HepG2 (cell line): Measurements from ENCODE around the gene ARSB. TPM values are rescaled to one million over a fixed set of nuclear protein-coding genes. Genes with fewer than 3 reads are reported as not detected.
A peak's percentile ranks its signal among the peaks of the same experiment; 100 is the strongest.

Experiments used
- AHR ChIP-seq: IDR thresholded peaks from 2 replicates; pipeline ENCODE4 v1.6.1; 2018; ENCODE audit warnings: missing genetic modification reagents, missing compliant biosample characterization
- ASH2L ChIP-seq: fragments of 300-600, 200-600 bp; sonication (generic); IDR thresholded peaks from 2 replicates; pipeline ENCODE4 v1.7.0; 2017; ENCODE audit warnings: low read depth, mild to moderate bottlenecking, moderate library complexity, mixed read lengths, low read length; ENCODE audit not compliant: insufficient read length
- CHD4 ChIP-seq: fragments of 200-600 bp; sonication (generic); IDR thresholded peaks from 2 replicates; pipeline ENCODE4 v1.7.0; 2017; ENCODE audit warnings: mild to moderate bottlenecking, low read length, borderline replicate concordance
- ELF4 ChIP-seq: sonication (generic); formaldehyde crosslinking; IDR thresholded peaks from 2 replicates; pipeline ENCODE4 v1.5.0; 2020; ENCODE audit warnings: missing genetic modification reagents, mild to moderate bottlenecking, moderate library complexity, borderline replicate concordance
- ETV5 ChIP-seq: IDR thresholded peaks from 2 replicates; pipeline ENCODE4 v1.6.1; 2018; ENCODE audit warnings: missing biosample characterization, missing genetic modification reagents, inconsistent platforms, borderline replicate concordance
- GABPA ChIP-seq, 2 experiments: IDR thresholded peaks; 2 replicates each; pipeline ENCODE4 v1.6.1; 2011 to 2016; ENCODE audit warnings: low read depth in 2 of 2, low read length in 1 of 2, missing biosample characterization in 1 of 2, missing genetic modification characterization in 1 of 2
- GATAD1 ChIP-seq: IDR thresholded peaks from 2 replicates; pipeline ENCODE4 v1.6.1; 2016; ENCODE audit warnings: missing genetic modification reagents, missing compliant biosample characterization
- IKZF4 ChIP-seq: sonication (generic); formaldehyde crosslinking; IDR thresholded peaks from 2 replicates; pipeline ENCODE4 v1.5.1; 2020; ENCODE audit warnings: borderline replicate concordance, mild to moderate bottlenecking, low read depth, missing genetic modification reagents; ENCODE audit errors: not compliant biosample characterization
- MTF1 ChIP-seq: sonication (generic); formaldehyde crosslinking; IDR thresholded peaks from 2 replicates; pipeline ENCODE4 v1.5.0; 2020; ENCODE audit warnings: missing genetic modification reagents
- NCOR1 ChIP-seq: fragments of 200-600 bp; sonication (generic); IDR thresholded peaks from 2 replicates; pipeline ENCODE4 v1.7.0; 2017; ENCODE audit warnings: antibody characterized with exemption, low read length, borderline replicate concordance
- NFAT5 ChIP-seq: sonication (generic); formaldehyde crosslinking; IDR thresholded peaks from 2 replicates; pipeline ENCODE4 v1.4.0; 2020; ENCODE audit warnings: missing genetic modification reagents
- NFIB ChIP-seq: sonication (generic); formaldehyde crosslinking; IDR thresholded peaks from 2 replicates; pipeline ENCODE4 v1.9.0; 2021; ENCODE audit warnings: missing genetic modification reagents, mild to moderate bottlenecking, borderline replicate concordance
- NR3C1 ChIP-seq: sonication (generic); formaldehyde crosslinking; IDR thresholded peaks from 2 replicates; pipeline ENCODE4 v1.4.0; 2020; ENCODE audit warnings: missing genetic modification reagents
- REL ChIP-seq: sonication (generic); formaldehyde crosslinking; conservative IDR thresholded peaks from 2 replicates; pipeline ENCODE4 v1.8.0; 2022; ENCODE audit warnings: mild to moderate bottlenecking, missing genetic modification reagents, moderate library complexity
- SMARCE1 ChIP-seq: fragments of 450-650 bp; IDR thresholded peaks from 2 replicates; pipeline ENCODE4 v1.6.1; 2017; ENCODE audit warnings: borderline replicate concordance
- SP140L ChIP-seq: sonication (generic); formaldehyde crosslinking; IDR thresholded peaks from 2 replicates; pipeline ENCODE4 v1.4.0; 2020; ENCODE audit warnings: missing genetic modification reagents, borderline replicate concordance
- TCF12 ChIP-seq, 2 experiments: fragments of 450-650 bp in 1 of 2; sonication (generic) in 1 of 2; formaldehyde crosslinking in 1 of 2; IDR thresholded peaks; 2 replicates each; pipeline versions ENCODE4 v1.6.1 to v1.8.0; 2017 to 2022; ENCODE audit warnings: antibody characterized with exemption in 1 of 2, mild to moderate bottlenecking in 1 of 2, missing genetic modification reagents in 1 of 2, moderate library complexity in 1 of 2
- TMF1 ChIP-seq: sonication (generic); formaldehyde crosslinking; IDR thresholded peaks from 2 replicates; pipeline ENCODE4 v1.8.1; 2022; ENCODE audit warnings: low read depth, missing genetic modification reagents
- ZIK1 ChIP-seq: sonication (generic); formaldehyde crosslinking; IDR thresholded peaks from 2 replicates; pipeline ENCODE4 v1.5.0; 2020; ENCODE audit warnings: mild to moderate bottlenecking, low read depth, missing genetic modification reagents, borderline replicate concordance
- ZMYM2 ChIP-seq: sonication (generic); formaldehyde crosslinking; IDR thresholded peaks from 2 replicates; pipeline ENCODE4 v1.8.0; 2022; ENCODE audit warnings: mild to moderate bottlenecking, missing genetic modification reagents
- ZMYM4 ChIP-seq: sonication (generic); formaldehyde crosslinking; IDR thresholded peaks from 2 replicates; pipeline ENCODE4 v1.8.1; 2023; ENCODE audit warnings: mild to moderate bottlenecking, missing genetic modification reagents
- ZNF230 ChIP-seq: sonication (generic); formaldehyde crosslinking; IDR thresholded peaks from 2 replicates; pipeline ENCODE4 v1.4.0; 2020; ENCODE audit warnings: mild to moderate bottlenecking, missing genetic modification reagents
- ZNF256 ChIP-seq: sonication (generic); formaldehyde crosslinking; conservative IDR thresholded peaks from 2 replicates; pipeline ENCODE4 v1.4.0; 2020; ENCODE audit warnings: missing genetic modification reagents
- ZNF660 ChIP-seq: sonication (generic); formaldehyde crosslinking; IDR thresholded peaks from 2 replicates; pipeline ENCODE4 v1.5.1; 2020; ENCODE audit warnings: mild to moderate bottlenecking, low read depth, missing genetic modification reagents, borderline replicate concordance
- ZNF670 ChIP-seq: sonication (generic); formaldehyde crosslinking; IDR thresholded peaks from 2 replicates; pipeline ENCODE4 v1.8.0; 2022; ENCODE audit warnings: mild to moderate bottlenecking, missing genetic modification reagents, borderline replicate concordance
- ZNF75D ChIP-seq: sonication (generic); formaldehyde crosslinking; IDR thresholded peaks from 2 replicates; pipeline ENCODE4 v1.8.1; 2023; ENCODE audit warnings: missing genetic modification reagents, mild to moderate bottlenecking, borderline replicate concordance
- ZSCAN20 ChIP-seq: sonication (generic); formaldehyde crosslinking; IDR thresholded peaks from 2 replicates; pipeline ENCODE4 v1.4.0; 2020; ENCODE audit warnings: missing genetic modification reagents, mild to moderate bottlenecking, borderline replicate concordance
- ZSCAN25 ChIP-seq: sonication (generic); formaldehyde crosslinking; IDR thresholded peaks from 2 replicates; pipeline ENCODE4 v1.8.0; 2022; ENCODE audit warnings: mild to moderate bottlenecking, missing genetic modification reagents
- polyA plus RNA-seq, 8 experiments: library from polyadenylated mRNA; depleted of rRNA in 3 of 8; stranded (reverse) in 7 of 8; unstranded in 1 of 8; fragments of >200 nt; fragmentation: Illumina TruSeq in 4 of 8; extraction: Trizol in 4 of 8; gene quantifications; 2 replicates each; pipeline versions ENCODE4 v1.2.1 to v1.2.3, GENCODE V29; 2011 to 2016; ENCODE audit warnings: low read depth in 4 of 8, missing spikeins in 1 of 8, mixed read lengths in 1 of 8; ENCODE audit not compliant: insufficient read depth in 1 of 8
- total RNA-seq, 5 experiments: library from RNA; depleted of rRNA; stranded (reverse); fragments of >200 nt; fragmentation: Illumina TruSeq; extraction: Trizol; gene quantifications; 2 replicates each; pipeline ENCODE4 v1.2.3, GENCODE V29; 2016; ENCODE audit warnings: low read depth in 1 of 5

ARSB gene
- total and polyA plus RNA-seq, 2 of the 13 experiments (the other 11 are each of a cell fraction or from before 2014, with no cell fraction given), result 52.6 to 66.4 TPM

DNA sequence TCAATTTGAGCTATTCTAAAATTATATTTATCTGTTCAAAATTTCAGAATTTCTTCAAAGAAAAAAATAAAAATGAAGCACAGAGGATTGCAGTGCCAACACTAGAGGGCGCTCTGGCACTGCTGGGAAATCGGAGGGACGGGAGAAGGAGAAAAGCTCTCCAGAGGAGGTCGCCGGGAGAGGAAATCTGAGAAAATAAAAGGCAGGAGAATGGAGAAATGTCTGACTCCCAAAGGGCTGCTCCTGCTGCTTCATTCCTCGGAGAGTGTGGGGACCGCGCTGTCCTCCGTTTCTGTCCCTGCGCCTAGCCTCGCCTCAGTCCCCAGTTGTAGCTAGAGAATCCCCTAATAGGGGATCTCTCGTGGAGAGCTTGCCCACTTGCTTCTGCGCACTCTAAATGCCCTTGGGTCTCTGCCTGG, 40.0 kb upstream of the ARSB start (continued):
- TF ChIP-seq NFAT5 (CRISPR knock-in tag) (no peak), ZNF75D (CRISPR knock-in tag) (no peak), ZSCAN20 (no peak), ZMYM4 (no peak), ZNF670 (CRISPR knock-in tag) (no peak), ZMYM2 (CRISPR knock-in tag) (no peak), TCF12 (IDR thresholded peaks at IDR 0.05) (no peak), TCF12 (CRISPR knock-in tag; IDR thresholded peaks at IDR 0.05) (no peak), SMARCE1 (no peak), ZNF256 (CRISPR knock-in tag) (no peak), ZSCAN25 (CRISPR knock-in tag) (no peak), AHR (CRISPR knock-in tag) (no peak), ETV5 (no peak), ASH2L (no peak), MTF1 (no peak), SP140L (peak; percentile 54; the same call in 1 of the 2 replicates), ZIK1 (CRISPR knock-in tag) (no peak), GATAD1 (CRISPR knock-in tag) (no peak), ZNF230 (CRISPR knock-in tag) (no peak), GABPA (IDR thresholded peaks at IDR 0.05; ENCODE audit: low read depth, low read length) (no peak), GABPA (CRISPR knock-in tag; IDR thresholded peaks at IDR 0.05; ENCODE audit: low read depth) (no peak), ZNF660 (CRISPR knock-in tag) (no peak), NR3C1 (no peak), REL (CRISPR knock-in tag) (no peak), CHD4 (no peak), NFIB (CRISPR knock-in tag) (no peak), NCOR1 (no peak), TMF1 (no peak), IKZF4 (CRISPR knock-in tag) (no peak), ELF4 (CRISPR knock-in tag) (no peak)
